Liver (tissue), 3 donors: ENCODE measurements around the gene PLXNB2.

Experiments
- EGR1 ChIP-seq, 2 donors: IDR thresholded peaks; 2 replicates each; pipeline ENCODE4 v1.6.1; 2016 to 2018; ENCODE audit warnings: antibody characterized with exemption in 2 of 2, low read depth in 2 of 2
- GABPA ChIP-seq, 2 donors: IDR thresholded peaks in 1 of 2; conservative IDR thresholded peaks in 1 of 2; 2 replicates each; pipeline ENCODE4 v1.6.1; 2016; ENCODE audit warnings: antibody characterized with exemption in 2 of 2, mild to moderate bottlenecking in 1 of 2, moderate library complexity in 1 of 2
- TF ChIP-seq, protein P1 (sequence below): fragments of 150-350 bp; IDR thresholded peaks from 2 replicates; pipeline ENCODE4 v1.5.1; 2017; ENCODE audit warnings: improper control_type of control experiment, low read depth, low read length; ENCODE audit not compliant: missing input control
- TF ChIP-seq, protein P2 (sequence below): IDR thresholded peaks from 2 replicates; pipeline ENCODE4 v1.6.1; 2016; ENCODE audit warnings: antibody characterized with exemption
- donor health status: healthy.
- donor health status: healthy.

DNA sequence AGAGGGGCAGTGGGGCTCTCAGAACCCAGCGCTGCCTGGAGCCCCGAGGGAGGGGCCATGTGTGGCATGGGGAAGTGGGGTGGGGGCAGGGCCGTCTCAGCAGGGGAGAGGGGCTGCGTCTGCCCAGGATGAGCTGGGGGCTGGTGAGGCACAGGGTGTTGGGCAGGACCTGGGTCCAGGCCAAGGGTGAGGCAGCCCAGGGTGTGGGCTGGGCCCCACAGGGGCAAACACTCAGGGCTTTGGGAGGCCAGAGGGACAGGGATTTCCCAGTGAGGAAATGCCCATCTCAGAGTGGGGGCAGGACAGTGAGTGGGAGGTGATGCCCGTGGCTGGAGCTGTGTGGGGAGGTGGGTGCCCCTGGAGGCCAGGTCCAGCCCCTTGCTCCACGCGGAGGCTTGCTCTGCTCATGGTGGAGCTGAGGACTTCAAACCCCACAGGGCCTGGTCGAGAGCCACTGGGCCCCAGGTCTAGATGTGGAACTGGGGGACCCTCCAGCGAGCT, 5.4 kb downstream of the PLXNB2 start:
- TF ChIP-seq, protein P1, sequence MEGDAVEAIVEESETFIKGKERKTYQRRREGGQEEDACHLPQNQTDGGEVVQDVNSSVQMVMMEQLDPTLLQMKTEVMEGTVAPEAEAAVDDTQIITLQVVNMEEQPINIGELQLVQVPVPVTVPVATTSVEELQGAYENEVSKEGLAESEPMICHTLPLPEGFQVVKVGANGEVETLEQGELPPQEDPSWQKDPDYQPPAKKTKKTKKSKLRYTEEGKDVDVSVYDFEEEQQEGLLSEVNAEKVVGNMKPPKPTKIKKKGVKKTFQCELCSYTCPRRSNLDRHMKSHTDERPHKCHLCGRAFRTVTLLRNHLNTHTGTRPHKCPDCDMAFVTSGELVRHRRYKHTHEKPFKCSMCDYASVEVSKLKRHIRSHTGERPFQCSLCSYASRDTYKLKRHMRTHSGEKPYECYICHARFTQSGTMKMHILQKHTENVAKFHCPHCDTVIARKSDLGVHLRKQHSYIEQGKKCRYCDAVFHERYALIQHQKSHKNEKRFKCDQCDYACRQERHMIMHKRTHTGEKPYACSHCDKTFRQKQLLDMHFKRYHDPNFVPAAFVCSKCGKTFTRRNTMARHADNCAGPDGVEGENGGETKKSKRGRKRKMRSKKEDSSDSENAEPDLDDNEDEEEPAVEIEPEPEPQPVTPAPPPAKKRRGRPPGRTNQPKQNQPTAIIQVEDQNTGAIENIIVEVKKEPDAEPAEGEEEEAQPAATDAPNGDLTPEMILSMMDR = no peak
- TF ChIP-seq, protein P2, sequence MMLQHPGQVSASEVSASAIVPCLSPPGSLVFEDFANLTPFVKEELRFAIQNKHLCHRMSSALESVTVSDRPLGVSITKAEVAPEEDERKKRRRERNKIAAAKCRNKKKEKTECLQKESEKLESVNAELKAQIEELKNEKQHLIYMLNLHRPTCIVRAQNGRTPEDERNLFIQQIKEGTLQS = no peak
- TF ChIP-seq GABPA (IDR thresholded peaks at IDR 0.05 in 1 of 2, conservative IDR thresholded peaks at IDR 0.05 in 1 of 2) (no peak), EGR1 (IDR thresholded peaks at IDR 0.05; ENCODE audit: low read depth in 2 of 2) (no peak)
